Stimulated activated CD4-positive, alpha-beta T cell treated with anti-CD3 and anti-CD28 coated beads, Interleukin-15, amount 100 ng/mL, for 48 hours (primary cell): ENCODE measurements around the gene NRSN2.
"Not testable (repeated sequence)": the region's sequence is repeated elsewhere in the genome, so short reads cannot be mapped to it uniquely, and the experiment has no call there.

ENCODE experiments used
- DNase-seq, 2 donors: peaks; one replicate each; pipeline ENCODE4 v3.0.0-alpha.2; 2020; ENCODE audit warnings: low read depth in 2 of 2

The NRSN2 gene

DNA sequence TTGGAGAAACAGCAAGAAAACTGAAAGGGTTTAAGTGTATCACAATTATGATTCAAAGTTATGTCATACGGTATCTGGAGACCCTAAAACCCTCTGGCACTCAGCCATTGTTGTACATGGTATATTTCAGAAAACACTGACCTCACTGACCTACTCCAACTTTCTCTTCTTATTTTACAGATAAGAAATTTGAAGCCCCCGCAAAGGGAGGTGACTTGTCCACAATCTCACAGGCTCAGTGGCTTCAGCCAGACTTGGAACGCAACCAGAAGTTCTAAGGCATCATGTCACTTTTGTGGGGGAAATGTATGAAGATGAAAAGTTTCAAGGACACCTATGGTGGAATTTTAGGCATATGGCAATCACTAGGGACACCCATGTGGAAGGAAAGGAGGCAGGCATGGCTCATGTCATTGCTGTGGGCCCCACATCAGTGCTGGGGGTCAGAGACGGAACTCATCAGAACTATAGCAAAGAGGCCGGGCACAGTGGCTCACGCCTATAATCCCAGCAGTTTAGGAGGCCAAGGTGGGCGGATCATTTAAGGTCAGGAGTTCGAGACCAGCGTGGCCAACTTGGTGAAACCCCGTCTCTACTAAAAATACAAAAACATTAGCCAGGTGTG, 28.5 kb downstream of the NRSN2 start:
- no peak for DNase-seq

DNA sequence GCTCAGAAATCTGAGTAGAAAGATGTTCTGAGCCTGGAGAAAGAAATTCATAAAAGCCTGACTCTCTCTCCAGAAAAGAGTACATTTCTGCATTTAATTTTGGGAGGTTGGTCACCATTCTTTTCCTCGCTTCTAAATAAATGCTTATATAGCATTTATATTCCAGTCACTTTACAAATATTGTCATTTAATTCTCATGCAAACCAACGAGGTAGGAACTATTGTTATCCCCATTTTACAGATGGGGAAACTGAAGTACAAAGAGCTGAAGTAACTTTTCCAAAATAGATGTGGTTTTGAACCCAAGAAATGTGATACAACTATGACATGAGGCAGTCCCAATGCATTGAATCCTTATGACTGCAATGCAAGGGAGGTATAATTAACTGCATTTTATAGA, 29.2 kb downstream of the NRSN2 start:
- no peak for DNase-seq

DNA sequence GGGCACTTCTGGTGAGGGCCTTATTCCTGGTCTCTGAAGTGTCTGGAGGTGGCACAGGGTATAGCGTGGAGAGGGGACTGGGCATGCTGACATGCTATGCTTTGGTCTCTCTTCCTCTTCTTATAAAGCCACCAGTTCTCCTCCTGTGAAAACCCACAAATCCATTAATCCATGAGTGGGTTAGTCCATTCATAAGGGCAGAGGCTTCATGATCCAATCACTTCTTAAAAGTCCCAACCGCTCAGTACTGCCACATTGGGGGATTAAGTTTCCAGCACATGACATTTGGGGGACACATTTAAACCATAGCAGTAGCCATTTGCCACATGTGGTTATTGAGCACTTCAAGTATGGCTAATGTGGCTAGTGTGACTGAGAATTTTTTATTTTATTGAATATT, 29.8 kb downstream of the NRSN2 start:
- DNase-seq = no peak

DNA sequence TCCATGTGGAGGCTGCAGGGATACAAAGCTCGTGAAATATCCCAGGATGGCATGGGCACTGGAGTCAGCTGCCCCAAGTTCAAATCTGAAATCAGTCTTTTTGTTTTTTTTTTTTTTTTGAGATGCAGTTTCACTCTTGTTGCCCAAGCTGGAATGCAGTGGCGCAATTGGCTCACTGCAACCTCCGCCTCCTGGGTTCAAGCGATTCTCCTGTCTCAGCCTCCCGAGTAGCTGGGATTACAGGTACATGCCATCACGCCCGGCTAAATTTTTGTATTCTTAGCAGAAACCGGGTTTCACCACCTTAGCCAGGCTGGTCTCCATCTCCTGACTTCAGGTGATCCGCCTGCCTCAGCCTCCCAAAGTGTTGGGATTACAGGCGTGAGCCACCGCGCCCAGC, 30.7 kb downstream of the NRSN2 start:
- not testable (repeated sequence) for DNase-seq

DNA sequence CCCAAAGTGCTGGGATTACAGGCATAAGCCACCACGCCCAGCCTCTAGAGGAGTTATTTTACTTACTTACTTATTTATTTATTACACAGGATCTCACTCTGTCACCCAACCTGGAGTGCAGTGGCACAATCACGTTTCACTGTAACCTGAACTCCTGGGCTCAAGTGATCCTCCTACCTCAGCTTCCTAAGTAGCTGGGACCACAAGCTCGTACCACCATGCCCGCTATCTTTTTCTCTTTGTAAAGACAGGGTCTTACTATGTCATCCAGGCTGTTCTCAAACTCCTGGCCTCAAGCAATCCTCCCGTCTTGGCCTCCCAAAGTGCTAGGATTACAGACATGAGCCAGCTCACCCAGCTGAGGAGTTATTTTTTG, 32.0 kb downstream of the NRSN2 start:
- DNase-seq = no peak

DNA sequence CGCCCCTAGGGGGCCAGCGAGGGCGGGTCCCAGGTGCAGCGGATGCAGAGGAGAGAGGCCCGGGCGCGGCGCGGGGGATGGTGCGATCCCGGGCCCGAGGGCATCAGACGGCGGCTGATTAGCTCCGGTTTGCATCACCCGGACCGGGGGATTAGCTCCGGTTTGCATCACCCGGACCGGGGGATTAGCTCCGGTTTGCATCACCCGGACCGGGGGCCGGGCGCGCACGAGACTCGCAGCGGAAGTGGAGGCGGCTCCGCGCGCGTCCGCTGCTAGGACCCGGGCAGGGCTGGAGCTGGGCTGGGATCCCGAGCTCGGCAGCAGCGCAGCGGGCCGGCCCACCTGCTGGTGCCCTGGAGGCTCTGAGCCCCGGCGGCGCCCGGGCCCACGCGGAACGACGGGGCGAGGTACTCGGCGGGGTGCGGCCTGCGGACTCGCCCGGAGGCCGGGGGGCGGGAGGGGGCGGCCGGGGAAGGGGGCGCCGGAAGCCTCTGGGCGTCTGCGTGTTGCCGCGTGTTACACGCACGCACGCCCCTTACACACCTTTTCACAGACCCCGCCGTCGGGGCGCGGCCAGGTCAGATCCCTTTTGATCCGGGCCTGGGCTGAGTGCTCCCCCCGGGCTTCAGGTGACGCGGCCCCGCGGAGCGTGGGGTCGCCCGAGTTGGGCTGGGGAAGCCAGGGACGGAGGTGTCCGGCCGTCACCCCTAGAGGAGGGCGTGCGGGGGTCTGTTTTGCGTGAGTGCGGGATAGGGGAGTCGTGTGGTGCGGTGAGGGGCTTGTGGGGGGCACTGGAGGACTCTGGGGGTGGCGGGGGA, 34.1 kb downstream of the NRSN2 start:
- DNase-seq = peak; percentile 60 to 66

DNA sequence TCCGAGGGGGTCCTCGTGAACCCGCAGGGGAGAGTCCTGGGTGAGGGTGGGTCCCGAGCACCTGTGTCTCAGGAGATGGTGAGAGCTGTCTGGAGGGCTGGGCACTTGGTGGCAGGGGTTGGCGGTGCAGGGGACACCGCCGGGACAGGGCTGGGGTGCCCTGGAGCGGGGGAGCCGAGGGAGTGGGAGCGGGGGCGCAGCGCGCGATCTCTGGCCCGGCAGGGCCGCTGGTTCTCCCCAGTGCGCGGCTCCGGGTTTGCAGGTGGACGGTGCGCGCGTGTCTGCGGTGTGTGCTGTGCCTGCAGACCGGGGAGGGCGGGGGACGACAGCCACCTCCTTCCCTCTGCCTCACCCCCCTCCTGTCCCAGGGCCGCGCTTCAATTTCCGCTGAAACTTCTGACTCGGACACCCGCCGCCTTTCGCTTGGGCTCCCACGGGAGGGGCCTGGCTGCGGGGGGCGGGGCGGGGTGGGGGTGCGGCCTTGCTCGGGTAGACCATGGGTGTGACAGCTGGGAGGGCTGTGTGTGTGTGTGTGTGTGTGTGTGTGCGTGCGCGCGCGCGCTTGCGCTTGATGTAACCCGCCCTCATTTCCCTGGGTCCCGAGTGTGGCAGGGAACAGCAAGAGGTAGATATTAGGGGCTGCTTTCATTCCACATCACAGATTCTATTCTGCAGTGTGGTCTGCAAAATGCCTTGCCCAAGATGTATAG, 34.8 kb downstream of the NRSN2 start:
- peak; percentile 61 to 68 for DNase-seq

DNA sequence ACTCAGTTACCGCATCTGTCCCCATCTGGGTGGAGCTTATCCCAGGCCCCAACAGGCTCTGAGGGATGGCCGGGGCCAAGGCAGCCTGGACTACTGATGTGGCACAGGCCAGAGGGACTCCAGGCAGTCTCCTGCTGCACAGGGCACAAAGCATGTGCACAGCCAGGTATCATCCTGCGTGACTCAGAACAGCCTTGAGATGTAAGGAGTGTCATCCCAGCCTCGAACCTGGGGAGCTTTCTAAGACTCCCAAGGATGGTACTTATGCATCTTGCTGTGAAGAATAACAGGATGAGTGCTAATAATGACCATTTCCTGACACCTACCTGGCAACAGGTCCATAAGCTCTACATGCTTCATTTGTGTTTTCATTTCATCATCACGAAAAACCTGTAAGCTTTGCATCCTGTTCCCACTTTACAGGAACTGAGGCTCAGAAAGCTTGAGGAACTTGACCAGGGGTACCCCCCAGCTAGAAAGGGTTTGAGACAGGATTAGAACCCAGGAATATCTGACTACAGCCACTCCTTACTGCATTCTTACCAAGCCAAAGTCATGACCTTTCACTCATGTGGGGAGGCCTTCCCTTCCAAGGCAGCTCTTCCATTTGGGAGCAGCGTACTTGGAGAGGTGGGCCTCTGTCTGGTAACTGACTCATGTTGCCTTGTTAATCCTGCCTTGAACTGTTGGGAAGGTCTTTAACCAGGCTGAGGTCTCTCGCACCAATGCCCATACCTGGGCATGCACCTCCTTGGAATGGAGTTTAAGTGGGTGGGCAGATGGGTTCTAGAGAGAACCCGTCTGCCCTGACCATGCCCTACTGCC, 35.6 kb downstream of the NRSN2 start:
- no peak for DNase-seq

DNA sequence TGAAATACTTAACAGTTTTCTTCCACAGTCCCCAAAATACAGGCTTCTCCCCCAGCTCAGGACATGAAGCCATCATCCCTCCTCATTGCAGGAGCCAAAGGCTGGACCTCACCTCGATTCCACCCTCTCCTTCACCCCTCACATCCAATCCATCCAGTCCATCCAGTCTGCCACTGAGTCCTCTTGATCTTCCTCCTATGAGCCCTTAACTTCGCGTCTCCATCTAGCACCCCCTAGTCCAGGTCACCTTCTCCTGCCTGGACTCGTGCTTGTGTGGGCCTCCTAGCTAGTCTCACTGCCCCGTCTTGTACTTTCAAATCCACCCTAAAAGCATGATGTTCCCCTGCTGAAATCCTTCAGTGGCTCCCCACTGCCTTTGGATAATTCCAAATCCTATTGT, 37.0 kb downstream of the NRSN2 start:
- DNase-seq = no peak

DNA sequence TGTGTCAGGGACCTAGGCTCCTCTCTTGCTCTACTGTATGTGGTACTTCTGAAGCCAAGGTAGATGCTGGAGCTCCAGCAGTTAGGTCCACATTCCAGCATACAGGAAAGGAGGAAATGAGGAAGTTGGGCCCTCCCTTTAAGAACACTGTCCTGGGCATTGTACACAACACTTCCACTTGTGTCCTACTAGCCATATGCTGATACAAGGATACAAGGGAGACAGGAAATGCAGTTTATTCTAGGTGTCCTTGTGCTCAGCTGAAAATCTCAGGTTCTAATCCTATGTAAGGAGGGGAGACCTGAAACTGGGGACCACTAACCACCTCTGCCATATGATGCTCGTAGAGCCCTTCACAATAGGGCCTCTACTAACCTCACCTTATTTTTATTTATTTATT, 37.8 kb downstream of the NRSN2 start:
- DNase-seq = no peak

DNA sequence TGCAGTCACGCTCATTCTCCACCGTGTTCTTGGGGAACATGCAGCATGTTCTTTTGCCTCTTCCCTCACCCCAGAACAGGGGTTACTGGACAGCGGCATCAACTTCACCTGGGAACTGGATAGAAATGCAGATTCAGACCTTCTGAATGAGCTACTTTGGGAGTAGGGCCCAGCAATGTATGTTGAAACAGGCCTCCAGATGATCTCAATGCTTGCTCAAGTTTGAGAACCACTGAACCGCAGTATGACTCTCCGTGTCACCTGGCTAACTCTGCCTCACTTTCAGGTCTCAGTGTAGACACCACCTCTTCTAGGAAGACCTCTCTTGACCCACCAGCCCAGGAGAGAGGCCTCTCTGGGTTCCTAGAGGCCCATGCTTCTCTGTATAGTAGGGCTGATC, 38.5 kb downstream of the NRSN2 start:
- no peak for DNase-seq

DNA sequence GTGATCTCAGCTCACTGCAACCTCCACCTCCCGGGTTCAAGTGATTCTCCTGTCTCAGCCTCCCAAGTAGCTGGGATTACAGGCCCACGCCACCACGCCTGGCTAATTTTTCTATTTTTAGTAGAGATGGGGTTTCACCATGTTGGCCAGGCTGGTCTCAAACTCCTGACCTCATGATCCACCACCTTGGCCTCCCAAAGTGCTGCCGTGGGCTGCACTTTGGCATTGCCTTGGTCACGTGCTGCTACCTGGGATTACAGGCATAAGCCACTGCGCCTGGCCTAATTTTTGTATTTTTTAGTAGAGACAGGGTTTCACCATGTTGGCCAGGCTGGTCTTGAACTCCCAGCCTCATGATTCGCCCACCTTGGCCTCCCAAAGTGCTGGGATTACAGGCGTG, 39.7 kb downstream of the NRSN2 start:
- not testable (repeated sequence) for DNase-seq

DNA sequence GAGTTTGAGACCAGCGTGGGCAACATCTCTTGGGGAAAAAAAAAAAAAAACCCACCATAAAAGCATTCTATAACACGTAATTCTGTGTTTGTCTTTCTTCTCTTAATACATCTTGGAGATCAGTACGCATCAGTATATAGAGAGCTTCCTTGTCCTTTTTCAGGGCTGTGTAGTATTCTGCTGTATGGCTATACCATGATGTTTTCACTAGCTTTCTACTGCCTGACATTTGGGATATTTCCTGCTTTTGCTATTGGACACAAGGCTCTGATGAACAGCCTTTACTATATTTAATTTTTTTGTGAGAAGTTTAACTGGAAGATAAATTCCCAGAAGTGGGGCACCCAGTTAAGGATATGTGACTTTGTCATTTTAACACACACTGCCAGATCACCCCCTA, 40.6 kb downstream of the NRSN2 start:
- DNase-seq = no peak

DNA sequence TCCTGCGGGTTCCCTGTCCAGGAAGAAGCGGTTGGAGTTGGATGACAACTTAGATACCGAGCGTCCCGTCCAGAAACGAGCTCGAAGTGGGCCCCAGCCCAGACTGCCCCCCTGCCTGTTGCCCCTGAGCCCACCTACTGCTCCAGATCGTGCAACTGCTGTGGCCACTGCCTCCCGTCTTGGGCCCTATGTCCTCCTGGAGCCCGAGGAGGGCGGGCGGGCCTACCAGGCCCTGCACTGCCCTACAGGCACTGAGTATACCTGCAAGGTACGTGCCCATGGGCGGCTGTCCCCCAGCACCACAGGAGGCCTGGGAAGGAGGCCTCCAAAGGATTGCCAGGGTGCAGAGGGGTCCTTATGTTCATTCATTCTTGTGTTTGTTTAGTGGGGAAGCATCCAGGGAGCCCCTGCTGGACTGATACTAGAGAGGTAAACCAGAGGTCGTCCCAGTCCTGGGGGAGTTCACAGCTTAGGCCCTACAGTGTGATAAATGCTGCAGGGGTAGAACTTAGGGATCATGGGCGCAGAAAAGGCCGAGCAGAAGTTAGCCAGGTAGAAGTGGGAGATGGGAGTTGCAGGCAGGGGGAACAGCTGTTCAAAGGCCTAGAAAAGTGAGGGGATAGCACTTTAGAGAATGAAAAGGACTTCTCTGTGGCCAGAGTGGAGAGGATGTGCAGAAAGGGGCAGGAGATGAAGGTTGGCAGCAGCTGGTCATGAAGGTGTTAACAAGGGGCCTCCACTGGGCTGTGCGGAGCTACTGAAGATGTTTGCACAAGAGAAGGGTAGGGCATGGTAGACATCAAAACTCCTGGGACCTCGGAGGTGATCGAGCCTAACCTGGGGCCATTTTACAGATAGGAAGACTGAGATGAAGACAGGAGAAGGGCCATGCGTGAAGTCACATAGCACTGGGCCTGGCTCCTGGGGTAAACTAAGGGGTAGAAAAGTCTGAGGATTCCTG, 41.4 kb downstream of the NRSN2 start:
- no peak for DNase-seq

DNA sequence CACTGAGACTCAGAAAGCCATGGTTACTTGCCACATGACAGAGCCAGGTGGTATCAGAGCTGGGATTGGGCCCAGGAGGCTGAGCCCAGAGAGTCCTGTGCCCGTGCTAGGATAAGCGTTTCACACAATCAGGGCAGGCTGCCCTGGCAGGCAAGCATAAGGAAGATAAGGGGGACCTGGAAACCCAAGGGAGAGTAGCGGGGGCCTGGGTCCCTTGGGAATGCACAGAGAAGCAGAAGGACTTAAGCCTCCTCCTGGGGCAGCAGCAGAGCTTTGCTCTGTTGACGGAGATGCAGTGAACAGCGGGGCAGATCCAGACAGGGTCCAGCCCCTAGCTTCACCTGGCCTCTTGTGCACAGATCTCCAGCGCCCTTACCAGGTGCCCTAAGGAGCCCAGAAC, 42.3 kb downstream of the NRSN2 start:
- DNase-seq = no peak

DNA sequence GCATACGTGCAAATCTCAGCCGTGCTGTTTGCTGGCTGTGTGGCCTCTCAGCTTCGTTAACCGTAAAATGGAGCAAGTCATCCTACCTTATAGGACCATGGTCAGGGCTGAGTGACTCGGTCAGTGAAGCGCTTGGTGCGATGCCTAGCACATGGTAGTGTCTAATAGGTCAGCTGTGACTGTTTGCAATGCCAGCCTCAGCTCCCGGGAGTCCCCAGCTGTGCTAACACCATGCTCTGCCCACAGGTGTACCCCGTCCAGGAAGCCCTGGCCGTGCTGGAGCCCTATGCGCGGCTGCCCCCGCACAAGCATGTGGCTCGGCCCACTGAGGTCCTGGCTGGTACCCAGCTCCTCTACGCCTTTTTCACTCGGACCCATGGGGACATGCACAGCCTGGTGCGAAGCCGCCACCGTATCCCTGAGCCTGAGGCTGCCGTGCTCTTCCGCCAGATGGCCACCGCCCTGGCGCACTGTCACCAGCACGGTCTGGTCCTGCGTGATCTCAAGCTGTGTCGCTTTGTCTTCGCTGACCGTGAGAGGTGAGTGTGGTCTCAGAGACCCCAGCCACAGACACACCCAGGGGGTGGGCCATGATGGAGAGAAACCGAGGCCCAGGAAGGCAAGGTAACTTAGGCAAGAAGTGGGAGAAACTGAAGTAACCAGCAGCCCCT, 44.3 kb downstream of the NRSN2 start:
- DNase-seq = no peak

DNA sequence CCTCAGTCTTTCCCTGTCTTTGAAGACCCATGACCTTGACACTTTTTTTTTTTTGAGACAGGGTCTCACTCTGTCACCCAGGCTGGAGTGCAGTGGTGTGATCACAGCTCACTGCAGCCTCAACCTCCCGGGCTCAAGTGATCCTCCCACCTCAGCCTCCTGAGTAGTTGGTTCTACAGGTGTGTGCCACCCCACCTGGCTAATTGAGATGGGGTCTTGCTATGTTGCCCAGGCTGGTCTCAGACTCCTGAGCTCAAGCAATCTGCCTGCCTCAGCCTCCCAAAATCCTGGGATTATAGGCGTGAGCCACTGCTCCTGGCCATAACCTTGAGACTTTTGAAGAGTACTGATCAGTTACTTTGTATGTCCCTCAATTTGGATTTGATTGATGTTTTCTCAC, 46.4 kb downstream of the NRSN2 start:
- not testable (repeated sequence) for DNase-seq

DNA sequence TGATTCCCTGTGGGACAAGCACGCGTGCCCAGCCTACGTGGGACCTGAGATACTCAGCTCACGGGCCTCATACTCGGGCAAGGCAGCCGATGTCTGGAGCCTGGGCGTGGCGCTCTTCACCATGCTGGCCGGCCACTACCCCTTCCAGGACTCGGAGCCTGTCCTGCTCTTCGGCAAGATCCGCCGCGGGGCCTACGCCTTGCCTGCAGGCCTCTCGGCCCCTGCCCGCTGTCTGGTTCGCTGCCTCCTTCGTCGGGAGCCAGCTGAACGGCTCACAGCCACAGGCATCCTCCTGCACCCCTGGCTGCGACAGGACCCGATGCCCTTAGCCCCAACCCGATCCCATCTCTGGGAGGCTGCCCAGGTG, 49.3 kb downstream of the NRSN2 start:
- DNase-seq = no peak

DNA sequence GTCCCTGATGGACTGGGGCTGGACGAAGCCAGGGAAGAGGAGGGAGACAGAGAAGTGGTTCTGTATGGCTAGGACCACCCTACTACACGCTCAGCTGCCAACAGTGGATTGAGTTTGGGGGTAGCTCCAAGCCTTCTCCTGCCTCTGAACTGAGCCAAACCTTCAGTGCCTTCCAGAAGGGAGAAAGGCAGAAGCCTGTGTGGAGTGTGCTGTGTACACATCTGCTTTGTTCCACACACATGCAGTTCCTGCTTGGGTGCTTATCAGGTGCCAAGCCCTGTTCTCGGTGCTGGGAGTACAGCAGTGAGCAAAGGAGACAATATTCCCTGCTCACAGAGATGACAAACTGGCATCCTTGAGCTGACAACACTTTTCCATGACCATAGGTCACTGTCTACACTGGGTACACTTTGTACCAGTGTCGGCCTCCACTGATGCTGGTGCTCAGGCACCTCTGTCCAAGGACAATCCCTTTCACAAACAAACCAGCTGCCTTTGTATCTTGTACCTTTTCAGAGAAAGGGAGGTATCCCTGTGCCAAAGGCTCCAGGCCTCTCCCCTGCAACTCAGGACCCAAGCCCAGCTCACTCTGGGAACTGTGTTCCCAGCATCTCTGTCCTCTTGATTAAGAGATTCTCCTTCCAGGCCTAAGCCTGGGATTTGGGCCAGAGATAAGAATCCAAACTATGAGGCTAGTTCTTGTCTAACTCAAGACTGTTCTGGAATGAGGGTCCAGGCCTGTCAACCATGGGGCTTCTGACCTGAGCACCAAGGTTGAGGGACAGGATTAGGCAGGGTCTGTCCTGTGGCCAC, 49.9 kb downstream of the NRSN2 start:
- no peak for DNase-seq
